OCI-LY3 (cell line): Measurements from ENCODE around the gene PPIC.

Experiments used
- CTCF ChIP-seq: fragments of 200-600, 300-600 bp; sonication (generic); IDR thresholded peaks from 2 replicates; pipeline ENCODE4 v1.5.1; 2014; ENCODE audit warnings: antibody characterized with exemption, low read length, low read depth
- EZH2phosphoT487 ChIP-seq: fragments of 200-600 bp; shearing (Covaris generic); IDR thresholded peaks from 2 replicates; pipeline ENCODE4 v1.6.1; 2018; ENCODE audit warnings: antibody characterized with exemption, mixed run types, low read depth

- TF ChIP-seq CTCF (no peak), EZH2phosphoT487 (no peak)
These were observed 31.9 kb upstream of the PPIC start for GRCh38 chr5:123068368-123068938.
